HG03432 (cell line): ENCODE results near the gene FYB2.
A peak's percentile ranks its signal among the peaks of the same experiment; 100 is the strongest.

ENCODE experiments used
- ATAC-seq: cut with Tn5 transposase; IDR thresholded peaks from one replicate; pipeline ENCODE4 v1.9.1; 2021; ENCODE audit warnings: mild to moderate bottlenecking, moderate library complexity; ENCODE audit not compliant: unreplicated experiment

Gene FYB2

GRCh38 chr1:56726706-56727105 lies 92.5 kb downstream of the FYB2 start:
- no peak for ATAC-seq

- ATAC-seq, result no peak
Observed at GRCh38 chr1:56719171-56719570, 100.0 kb downstream of the FYB2 start.

GRCh38 chr1:56715156-56715555 lies 104.0 kb downstream of the FYB2 start:
- no peak for ATAC-seq

DNA sequence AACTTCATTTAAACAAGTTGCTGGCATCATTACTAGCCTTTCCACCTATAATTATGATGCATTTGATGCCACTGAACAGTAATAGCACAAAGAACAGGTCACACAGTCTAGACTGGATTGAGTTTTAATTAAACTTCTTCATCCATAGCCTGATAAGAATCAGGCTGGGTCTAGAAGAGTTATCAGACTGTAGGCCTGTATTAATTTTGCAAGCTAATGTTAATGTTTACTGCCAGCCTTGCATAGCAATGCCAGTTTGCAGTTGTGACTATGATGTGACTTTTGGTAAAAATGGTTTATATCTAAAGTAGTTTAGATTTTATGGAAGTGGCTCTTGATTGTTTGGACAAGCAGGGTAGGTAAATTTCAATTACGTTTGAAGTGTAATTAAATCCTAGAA lies 106.1 kb downstream of the FYB2 start:
- no peak for ATAC-seq

DNA sequence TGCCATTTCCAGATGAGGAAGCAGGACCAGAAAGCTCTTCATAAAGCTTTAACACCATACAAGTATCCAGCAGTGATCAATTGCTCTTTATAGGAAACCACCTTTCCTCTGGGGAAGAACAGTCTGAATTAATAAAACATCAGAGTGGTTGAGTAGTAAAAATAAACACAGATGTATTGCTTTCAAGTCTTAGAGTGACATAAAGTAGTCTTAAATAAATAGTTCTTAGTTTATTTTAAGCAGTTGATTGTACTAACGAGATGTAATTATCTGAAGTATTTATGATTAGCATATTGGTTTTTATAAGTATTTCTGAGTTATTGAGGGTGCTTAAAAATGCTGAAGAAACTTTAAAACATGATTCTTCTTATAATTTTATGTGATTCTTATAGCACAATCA lies 107.1 kb downstream of the FYB2 start:
- no peak for ATAC-seq

DNA sequence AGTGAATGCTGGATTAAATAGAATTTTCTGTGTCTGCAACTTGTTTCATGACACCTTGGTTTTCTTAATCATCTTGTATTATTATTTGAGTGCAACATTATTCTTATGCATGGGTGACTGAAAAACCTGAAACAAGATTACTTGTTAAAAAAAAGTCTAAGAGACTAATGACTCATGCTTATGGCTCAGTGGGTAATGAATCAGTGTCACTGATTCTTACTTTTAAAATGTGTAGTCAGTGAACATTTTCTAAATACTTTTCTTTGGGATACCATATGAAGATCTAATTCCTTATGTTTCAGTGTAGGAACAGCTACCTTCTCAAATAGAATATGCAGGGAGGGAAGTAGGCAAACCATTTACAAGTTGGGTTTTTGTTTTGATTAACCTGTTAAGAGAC lies 108.6 kb downstream of the FYB2 start:
- no peak for ATAC-seq

- ATAC-seq, result no peak
Observed at GRCh38 chr1:56709995-56710394, 109.2 kb downstream of the FYB2 start.

- ATAC-seq, result peak; percentile 71
Observed at GRCh38 chr1:56709269-56709880, 109.8 kb downstream of the FYB2 start.

DNA sequence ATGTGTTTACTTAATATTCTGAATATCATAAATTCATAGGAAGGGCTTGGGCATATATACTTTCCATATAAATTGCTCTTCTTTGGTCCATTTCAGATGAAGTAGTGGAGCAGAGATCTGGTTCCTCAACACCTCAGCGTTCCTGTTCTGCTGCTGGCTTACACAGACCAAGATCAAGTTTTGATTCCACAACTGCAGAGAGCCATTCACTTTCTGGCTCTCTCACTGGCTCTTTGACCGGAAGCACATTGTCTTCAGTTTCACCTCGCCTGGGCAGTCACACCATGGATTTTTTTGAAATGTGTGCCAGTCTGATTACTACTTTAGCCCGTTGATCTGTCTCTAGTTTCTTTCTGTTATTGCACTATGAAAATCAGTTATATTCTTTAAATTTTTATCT lies 111.8 kb downstream of the FYB2 start:
- ATAC-seq, result no peak

GRCh38 chr1:56703747-56704146 lies 115.5 kb downstream of the FYB2 start:
- ATAC-seq, result no peak

DNA sequence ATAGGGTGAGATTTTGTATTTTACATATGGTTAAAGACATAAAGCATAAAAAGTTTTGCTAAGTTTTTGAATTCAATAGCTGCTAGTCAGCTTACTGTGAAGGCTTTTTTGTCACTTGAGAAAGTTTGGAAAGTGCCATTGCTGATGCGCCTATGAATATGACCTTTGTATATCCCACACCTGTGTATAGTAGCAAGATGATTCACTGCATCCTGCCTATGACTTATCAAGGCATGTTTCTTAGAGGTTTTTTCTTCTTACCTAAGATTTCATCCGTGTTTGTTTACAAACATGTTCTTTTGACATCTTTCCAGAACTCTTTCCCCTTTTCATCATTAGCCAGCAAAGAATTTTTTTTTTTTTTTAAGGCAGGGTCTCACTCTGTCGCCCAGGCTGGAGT lies 122.5 kb downstream of the FYB2 start:
- ATAC-seq, result no peak

DNA sequence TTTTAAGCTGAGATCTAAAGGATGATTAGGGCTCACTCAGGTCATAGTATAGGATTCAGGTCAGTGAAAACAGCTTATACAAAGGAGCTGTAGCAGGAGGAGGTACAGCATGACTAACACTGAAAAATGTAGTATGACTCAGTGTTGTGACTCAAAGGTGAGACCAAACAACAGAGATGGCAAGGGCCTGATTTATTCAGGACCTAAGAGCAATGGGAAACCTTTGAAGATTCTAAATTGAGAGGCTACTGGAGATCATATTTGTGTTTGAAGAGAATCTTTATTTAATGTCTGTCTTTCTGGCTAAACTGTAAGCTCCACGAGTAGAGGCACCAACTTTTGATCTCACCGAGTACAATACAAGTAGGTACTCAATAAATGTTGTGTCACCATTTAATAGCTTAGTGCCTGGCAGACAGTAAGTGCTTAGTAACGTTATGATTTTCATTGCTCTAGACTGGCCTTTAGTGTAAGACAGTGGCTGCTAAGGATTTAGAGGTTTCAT lies 130.6 kb downstream of the FYB2 start:
- peak; percentile 95 for ATAC-seq

DNA sequence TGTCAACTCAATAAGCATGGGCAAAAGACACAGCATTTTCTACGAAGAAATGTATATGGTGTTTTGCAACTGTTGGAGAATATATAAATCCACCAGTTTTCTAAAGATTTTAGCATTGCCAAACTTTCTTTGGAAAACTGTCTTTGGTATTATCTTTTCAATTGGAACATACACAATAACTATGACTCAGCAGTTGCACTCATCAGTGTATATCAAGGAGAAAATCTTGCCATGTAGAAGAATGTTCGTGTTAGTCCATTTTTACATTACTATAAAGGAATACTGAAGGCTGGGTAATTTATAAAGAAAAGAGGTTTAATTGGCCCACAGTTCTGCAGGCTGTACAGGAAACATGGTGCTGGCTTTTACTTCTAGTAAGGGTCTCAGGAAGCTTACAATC lies 133.0 kb downstream of the FYB2 start:
- ATAC-seq, result no peak

DNA sequence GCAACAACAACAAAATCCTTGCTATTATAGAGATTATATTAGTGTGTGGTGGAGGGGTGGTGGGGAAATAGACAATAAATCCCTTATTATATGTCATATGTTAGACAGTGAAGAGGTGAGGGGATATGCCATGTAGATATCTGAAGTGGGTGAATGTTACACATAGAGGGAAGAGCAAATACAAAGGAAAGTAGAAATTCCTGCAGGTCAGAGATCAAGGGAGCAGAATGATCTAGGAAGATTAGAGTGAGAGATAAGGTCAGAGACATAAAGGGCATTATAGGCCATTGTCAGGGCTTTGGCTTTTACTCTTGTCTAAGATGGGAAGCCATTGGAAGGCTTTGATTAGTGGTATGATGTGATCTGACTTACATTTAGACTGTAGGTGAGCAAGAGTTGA lies 135.6 kb downstream of the FYB2 start:
- ATAC-seq, result no peak

GRCh38 chr1:56676571-56677035 lies 142.6 kb downstream of the FYB2 start:
- no peak for ATAC-seq

DNA sequence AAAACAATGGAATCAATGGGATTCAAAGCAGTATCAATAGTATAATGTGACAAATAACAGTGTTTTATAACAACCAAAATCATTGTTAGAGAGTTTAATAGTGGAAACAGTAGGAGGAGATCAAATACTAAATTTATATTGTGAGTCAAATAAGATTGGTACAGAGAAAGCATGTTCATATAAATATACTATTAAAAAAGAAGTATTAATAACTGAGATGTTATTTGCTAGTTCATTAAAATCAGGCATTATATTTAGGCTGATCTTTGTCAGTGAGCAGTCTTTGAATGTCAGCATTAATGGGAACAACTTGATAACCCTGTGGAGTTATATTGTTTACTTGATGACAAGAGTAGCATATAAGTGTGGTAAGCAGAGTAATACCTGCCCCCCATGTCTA lies 143.4 kb downstream of the FYB2 start:
- ATAC-seq, result no peak

DNA sequence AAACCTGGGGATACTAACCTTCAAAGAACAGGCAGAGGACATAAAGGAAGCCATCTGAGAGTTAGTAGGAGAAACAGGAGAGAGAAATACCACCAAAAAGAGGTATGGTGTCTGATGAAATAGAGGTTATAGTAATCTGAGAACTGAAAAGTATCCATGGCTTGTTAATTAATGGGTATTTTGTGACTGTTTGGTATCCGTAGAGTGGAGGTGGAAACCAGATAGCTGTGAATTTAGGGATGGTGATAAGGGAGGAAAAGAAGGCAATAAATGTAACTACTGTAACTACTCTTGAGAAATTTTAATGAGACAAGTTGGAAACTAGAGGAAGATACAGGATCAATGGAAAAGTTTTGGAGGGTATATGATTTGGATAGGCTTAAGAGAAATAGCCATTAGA lies 146.6 kb downstream of the FYB2 start:
- no peak for ATAC-seq

GRCh38 chr1:56671542-56671941 lies 147.7 kb downstream of the FYB2 start:
- ATAC-seq, result no peak

DNA sequence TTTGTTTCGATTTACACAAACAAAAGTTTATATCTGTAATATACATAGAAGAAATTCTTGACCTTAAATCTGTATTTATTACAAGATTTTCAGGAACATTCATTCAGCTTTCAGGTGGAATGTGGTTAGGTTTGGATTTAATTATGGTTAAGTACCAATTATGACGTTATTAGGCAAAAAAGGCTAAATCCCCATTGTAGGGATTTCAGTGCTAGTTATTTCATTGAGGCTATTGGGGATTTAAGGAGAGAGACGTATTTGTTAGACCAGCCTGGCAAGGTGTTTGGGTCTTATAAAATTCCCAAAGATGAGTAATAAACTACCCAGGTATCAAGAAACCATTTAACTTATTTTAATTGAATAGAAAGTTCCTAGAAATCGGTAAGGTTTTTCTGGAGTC lies 148.1 kb downstream of the FYB2 start:
- no peak for ATAC-seq

DNA sequence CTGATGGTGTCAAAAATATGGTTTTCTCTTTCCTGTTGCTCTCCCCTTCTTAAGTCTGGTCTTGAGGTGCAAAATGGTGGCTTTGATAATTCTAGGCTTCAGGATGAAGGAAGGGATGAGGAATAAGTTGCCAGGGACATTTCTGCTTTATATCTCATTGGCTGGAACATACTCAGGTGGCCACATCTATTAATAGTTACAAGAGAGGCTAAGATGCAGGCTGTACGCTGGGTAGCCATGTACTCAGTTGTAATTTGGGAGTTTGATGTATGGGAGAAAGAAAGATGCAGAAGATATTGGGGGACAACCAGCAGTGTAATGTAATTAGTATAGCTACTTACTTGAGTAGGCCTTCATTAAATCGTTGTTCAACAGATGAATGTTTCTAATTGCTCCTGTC lies 148.9 kb downstream of the FYB2 start:
- ATAC-seq, result no peak
